HG03095 (cell line): ENCODE data around the gene NDUFV1.
"Not testable (repeated sequence)": the region's sequence is repeated elsewhere in the genome, so short reads cannot be mapped to it uniquely, and the experiment has no call there.

ENCODE experiments used
- ATAC-seq: cut with Tn5 transposase; IDR thresholded peaks from one replicate; pipeline ENCODE4 v1.9.1; 2021; ENCODE audit warnings: moderate library complexity; ENCODE audit not compliant: unreplicated experiment

Gene NDUFV1

GRCh38 chr11:67652965-67653845, 46.5 kb downstream of the NDUFV1 start:
- ATAC-seq, result no peak

- no peak for ATAC-seq
Observed at GRCh38 chr11:67654225-67654624, 47.5 kb downstream of the NDUFV1 start.

GRCh38 chr11:67656278-67656922, 49.7 kb downstream of the NDUFV1 start:
- no peak for ATAC-seq

GRCh38 chr11:67657300-67657699, 50.6 kb downstream of the NDUFV1 start:
- no peak for ATAC-seq

- not testable (repeated sequence) for ATAC-seq
Observed at GRCh38 chr11:67659651-67660165, 53.0 kb downstream of the NDUFV1 start.

GRCh38 chr11:67660752-67661151, 54.0 kb downstream of the NDUFV1 start:
- ATAC-seq, result not testable (repeated sequence)
